GM10266 (cell line): Measurements from ENCODE around the gene LCP1.

Experiments
- DNase-seq: peaks from one replicate; pipeline ENCODE4 v3.0.0; 2012; ENCODE audit errors: extremely low spot score
- CTCF ChIP-seq: IDR thresholded peaks from 2 replicates; pipeline ENCODE4 v1.5.1; 2012; ENCODE audit warnings: mild to moderate bottlenecking, low read depth; ENCODE audit not compliant: control insufficient read depth, insufficient read depth; ENCODE audit errors: missing control alignments

Gene LCP1

GRCh38 chr13:46137627-46138317, 44.2 kb downstream of the LCP1 start:
- no peak for DNase-seq
- TF ChIP-seq CTCF, result no peak

GRCh38 chr13:46136688-46137087, 45.3 kb downstream of the LCP1 start:
- DNase-seq, result no peak

GRCh38 chr13:46134961-46135522, 46.9 kb downstream of the LCP1 start:
- TF ChIP-seq CTCF, result no peak
- no peak for DNase-seq

More at GRCh38 chr13:46136688-46137087, 45.3 kb downstream of the LCP1 start:
- no peak for TF ChIP-seq CTCF

GRCh38 chr13:46134494-46134893, 47.5 kb downstream of the LCP1 start:
- TF ChIP-seq CTCF, result no peak
- no peak for DNase-seq

GRCh38 chr13:46132109-46132508, 49.9 kb downstream of the LCP1 start:
- TF ChIP-seq CTCF, result no peak
- DNase-seq, result no peak

GRCh38 chr13:46131705-46132104, 50.3 kb downstream of the LCP1 start:
- no peak for TF ChIP-seq CTCF
- DNase-seq, result no peak

GRCh38 chr13:46129955-46130618, 51.9 kb downstream of the LCP1 start:
- TF ChIP-seq CTCF, result no peak
- no peak for DNase-seq
